D341Med (cell line): ENCODE results near the gene POLR1C.
A peak's percentile ranks its signal among the peaks of the same experiment; 100 is the strongest.
"Not testable (repeated sequence)": the region's sequence is repeated elsewhere in the genome, so short reads cannot be mapped to it uniquely, and the experiment has no call there.

Experiments used
- DNase-seq: peaks from one replicate; pipeline ENCODE4 v3.0.0; 2012; ENCODE audit warnings: low spot score

The POLR1C gene, protein sequence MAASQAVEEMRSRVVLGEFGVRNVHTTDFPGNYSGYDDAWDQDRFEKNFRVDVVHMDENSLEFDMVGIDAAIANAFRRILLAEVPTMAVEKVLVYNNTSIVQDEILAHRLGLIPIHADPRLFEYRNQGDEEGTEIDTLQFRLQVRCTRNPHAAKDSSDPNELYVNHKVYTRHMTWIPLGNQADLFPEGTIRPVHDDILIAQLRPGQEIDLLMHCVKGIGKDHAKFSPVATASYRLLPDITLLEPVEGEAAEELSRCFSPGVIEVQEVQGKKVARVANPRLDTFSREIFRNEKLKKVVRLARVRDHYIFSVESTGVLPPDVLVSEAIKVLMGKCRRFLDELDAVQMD

DNA sequence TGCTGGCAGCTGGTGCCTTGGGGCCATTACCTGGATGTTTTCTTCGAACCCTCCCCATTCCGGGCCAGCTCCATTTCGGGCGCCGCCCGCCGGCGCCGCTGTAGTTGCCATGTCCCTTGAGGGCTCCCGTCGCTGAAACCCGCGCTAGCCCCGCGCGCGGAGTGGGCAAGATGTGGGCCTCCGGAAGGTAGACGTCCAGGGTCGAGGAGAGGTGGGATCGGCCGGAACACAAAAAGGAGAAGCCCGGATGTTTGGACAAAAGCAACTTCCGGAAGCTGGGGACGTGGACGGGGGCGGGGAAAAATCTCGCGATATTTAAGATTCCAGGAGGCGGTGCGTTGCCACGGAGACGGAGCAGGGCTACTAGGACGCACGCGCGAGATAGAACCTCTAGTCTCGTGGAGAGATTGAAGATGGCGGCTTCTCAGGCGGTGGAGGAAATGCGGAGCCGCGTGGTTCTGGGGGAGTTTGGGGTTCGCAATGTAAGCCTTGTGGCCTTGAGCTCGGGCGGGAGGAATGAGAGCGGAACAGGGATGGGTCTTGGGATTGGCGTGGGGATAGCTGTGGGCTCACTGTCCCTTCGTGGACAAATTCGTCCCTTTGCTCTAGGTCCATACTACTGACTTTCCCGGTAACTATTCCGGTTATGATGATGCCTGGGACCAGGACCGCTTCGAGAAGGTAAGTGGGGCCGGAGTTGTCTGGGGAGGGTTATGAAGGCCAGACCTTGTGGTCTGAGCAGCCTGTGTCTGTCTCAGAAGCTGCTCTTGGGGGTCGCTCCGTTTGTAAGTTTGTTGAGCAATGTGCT lies at the start of gene POLR1C, which contains the start of gene YIPF3:
TSS of gene POLR1C (plus strand) at position 393 of the 808 bp plus-strand sequence. CDS start at position 414, 21 bp downstream.
TSS of gene YIPF3 (minus strand) at position 230 of the 808 bp plus-strand sequence. CDS start at position 111, 119 bp downstream.
- peak; percentile 98 for DNase-seq

- DNase-seq, result not testable (repeated sequence)
Measured at GRCh38 chr6:43467265-43467664, 49.6 kb upstream of the POLR1C start.

- no peak for DNase-seq
Measured at GRCh38 chr6:43467752-43468151, 49.1 kb upstream of the POLR1C start.

- DNase-seq, result no peak
Measured at GRCh38 chr6:43468240-43468639, 48.6 kb upstream of the POLR1C start.

DNA sequence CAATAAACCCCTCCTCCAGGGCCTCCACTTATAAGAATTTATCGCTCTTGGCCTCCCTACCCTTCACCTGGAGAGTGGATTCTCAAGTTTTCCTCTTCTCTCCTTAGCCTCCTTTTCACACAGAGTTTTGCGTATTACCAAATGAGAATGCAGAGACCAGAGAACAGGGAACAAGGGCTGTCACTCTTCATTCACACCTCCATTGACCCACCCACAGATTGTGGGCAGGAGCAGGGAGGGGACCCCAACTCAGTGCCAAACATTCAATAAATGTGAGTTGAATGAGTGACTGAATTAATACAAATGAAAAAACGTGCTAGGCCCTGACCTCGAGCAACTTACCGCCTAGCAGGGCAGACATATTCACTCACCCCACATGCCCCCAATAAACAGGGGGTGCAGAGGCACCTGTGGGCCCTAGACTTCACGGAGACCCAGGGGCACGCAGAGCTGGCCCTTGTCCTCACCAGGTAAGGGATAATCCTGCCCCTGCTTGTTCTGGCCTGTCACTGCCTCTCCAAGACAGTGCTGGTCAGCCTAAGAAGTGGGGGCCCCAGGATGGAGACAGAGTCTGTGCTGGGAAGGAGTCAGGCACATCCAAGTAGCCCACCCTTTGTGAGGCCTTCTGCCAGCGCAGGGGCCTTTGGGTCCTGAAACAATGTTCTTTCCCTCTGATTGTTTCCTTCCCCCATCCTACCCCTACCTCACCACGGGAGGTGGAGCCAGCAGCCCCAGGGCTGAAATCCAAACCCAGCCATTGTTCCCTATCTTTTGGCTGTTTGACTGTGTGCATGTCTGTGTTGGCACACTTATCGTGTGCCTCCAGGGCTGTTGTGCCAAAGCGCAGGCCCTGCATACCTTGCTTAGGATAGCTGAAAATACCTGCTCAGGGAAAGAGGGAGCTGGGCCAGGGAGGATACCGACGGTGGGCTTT lies 47.9 kb upstream of the POLR1C start:
- DNase-seq, result no peak

DNA sequence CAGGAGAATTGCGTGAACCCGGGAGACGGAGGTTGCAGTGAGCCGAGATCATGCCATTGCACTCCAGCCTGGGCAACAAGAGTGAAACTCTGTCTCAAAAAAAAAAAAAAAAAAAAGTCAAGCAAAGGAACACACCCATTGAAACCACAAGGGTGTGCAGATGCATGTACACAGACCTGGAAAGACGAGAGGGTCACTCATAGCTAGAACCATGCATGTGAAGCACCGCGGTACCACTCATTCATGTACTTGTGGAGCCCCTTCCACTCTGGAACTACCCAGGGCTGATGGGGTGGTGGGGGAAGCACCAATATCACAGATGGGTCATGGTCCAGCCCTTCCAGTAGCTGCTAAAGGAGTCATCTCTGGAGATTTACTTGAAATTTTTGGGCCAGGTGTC lies 46.9 kb upstream of the POLR1C start:
- DNase-seq, result no peak

GRCh38 chr6:43471399-43471798 lies 45.5 kb upstream of the POLR1C start:
- no peak for DNase-seq

DNA sequence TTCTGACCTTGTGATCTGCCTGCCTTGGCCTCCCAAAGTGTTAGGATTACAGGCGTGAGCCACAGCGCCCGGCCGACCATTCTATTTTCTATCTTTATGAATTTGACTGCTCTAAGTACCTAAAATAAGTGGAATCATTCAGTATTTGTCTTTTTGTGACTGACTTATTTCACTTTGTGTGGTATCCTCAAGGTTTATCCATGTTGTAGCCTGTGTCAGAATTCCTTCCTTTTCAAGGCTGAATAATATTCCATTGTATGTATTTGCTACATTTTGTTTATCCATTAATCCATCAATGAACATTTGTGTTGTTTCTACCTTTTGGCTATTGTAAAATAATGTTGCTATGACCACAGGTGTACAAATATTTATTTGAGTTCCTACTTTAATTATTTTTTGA lies 44.4 kb upstream of the POLR1C start:
- no peak for DNase-seq

GRCh38 chr6:43475516-43475915 lies 41.4 kb upstream of the POLR1C start:
- no peak for DNase-seq

GRCh38 chr6:43476746-43477145 lies 40.1 kb upstream of the POLR1C start:
- DNase-seq, result no peak

DNA sequence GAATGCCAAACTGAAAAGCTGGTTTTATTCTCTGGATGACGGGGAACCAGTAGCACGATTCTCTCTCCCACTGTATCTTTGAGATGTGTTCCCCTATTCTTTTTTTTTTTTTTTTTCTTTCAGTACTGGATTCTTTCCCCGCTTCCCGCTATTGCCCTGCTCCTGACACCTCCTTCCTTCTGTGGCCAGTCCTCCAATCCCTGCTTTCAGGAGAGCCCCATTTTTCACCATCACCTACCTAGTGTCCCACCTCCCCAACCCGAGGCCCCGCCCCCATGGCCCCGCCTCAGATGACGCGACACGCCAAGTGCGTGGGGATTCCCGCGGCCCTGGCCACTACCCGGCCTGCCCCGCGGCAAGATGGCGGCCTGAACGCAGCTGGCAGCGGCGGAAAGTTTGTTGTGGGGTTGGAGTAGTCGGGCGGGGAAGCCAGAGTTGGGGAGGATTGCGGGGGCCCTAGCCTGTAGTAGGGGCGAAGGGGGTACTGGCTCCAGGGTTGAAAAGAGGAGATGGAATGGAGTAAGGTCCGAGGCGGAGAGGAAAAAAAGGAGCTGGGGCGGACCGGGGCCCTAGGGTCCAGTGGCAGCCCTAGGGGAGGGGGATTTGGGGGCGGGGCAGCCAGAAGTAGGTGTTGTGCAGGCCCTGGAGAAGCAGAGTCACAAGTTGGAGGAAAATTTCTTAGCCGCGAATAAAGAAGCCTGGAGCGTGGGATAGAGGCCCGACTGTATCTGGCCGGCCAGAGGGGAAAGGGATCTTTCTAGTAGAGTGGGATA lies 39.5 kb upstream of the POLR1C start, which contains the start of gene TJAP1:
TSS of gene TJAP1 (plus strand) at position 336 of the 773 bp plus-strand sequence. CDS start 21,432 bp downstream, outside the sequence.
- DNase-seq, result peak; percentile 98

DNA sequence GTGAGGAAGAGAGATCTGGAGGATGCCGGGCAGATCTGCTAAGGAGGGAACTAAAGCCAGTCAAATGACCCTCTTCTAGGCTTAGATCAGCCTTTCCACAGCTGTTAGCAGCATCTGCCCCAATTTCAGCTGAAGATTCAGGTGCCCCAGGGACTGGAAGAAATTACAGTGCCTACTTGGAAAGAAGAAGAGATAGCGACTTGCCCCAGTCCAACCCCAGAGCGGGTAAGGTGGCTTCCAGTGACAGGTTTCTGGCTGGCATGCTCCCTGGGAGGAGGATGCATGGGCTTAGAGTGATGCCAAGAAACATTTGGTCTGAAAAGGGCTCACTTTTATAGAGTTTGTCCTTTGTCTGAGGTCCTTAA lies 38.9 kb upstream of the POLR1C start:
- DNase-seq, result no peak

GRCh38 chr6:43481075-43481474 lies 35.8 kb upstream of the POLR1C start:
- DNase-seq, result no peak

DNA sequence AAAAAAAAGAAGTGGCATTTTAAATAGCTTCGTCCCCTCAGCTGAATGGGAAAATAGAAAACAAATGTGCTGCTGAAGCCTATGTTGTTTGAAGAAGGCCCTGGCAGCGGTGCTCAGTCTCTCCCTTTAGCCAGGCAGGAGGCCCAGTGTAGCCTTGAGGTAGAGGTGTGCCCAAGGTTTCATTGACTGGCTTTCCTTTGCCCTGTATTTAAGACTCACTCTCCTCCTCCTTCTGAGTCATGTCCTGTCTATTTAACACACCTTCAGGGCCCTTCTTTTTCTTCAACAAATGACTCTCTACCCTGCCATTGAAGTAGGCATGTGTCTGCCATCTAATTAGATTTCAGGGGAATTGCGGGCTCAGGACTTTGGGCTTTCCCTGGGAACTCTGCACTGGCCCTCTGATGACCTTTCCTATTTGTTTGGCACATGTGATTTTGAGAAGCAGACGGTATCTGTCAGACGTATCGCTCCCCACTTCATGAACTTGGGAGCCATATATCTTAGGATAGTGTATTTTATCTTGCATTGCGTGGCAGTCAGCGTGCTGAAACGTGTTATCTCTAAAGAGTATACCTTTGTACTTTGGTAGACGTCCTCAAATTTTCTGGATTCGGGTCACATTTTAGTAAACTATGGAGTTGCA lies 35.2 kb upstream of the POLR1C start:
- DNase-seq, result no peak

- no peak for DNase-seq
Measured at GRCh38 chr6:43488667-43489276, 28.1 kb upstream of the POLR1C start.

- no peak for DNase-seq
Measured at GRCh38 chr6:43489277-43490072, 27.4 kb upstream of the POLR1C start.

DNA sequence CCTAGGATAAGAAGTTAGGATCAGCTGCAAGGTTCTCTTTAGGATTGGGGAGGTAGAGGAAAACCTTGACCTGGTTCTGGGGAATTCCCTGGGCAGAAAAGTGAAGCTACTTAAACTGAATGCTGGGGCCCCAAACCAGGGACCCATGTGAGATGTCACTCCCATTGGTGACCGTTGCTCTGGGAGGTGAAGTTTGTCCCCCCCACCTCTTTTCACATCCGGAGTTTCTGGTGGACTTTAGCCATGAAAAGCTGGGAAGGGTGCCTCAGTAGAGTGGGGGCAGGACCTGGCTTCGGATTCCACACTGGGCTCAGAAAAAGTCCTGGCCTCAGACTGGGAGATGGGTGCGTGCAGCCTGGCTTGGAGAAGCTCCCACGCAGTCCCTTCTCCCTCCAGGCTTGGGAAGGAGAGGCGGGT lies 26.4 kb upstream of the POLR1C start:
- no peak for DNase-seq

DNA sequence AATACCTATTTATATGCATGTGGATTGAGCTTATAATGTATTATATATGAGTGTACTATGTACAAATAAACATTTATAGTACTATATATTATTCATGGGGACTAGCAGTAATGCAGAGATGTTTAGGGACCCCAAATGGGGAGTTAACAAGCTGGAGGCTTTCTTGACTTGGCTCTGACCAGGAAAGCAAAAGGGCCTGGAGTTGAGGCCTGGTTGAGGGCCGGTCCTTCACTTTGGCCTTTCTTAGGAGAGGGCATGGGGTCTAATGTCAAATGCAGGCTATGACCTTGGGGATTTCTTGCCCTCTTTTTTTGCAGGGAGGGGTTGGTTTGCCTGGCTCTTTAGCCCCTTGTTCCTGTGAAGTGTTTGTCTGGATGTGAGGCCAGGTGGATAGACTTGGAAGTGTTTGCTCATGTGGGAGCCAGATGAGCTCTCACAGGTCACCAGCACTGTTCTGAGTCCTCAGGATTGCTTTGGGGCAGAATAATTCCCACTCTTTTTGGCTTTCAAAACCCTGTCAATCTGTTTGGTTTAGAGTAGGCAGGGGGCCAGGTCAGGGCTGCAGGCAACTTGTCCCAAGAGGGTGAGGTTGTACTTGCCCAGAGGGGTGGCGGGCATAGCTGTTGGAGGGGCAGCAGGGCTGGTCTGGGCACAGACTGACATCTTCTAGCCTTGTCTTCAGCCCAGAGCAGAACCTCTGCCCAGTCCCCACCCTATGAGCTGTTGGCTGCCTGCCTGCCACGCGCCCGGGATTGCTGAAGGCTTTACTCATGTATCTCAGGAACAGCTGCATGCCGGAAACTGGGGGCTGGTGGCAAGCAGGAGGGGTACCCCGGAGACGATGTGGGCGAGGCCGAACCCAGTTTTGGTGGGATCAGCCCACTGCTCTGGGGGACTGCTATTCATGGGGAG lies 24.9 kb upstream of the POLR1C start:
- no peak for DNase-seq
